HCT116 (cell line): ENCODE measurements around the gene LEFTY2.

Experiments used
- EZH2 ChIP-seq: fragments of 200-600 bp; sonication (generic); IDR thresholded peaks from 2 replicates; pipeline ENCODE4 v1.6.1; 2017; ENCODE audit warnings: antibody characterized with exemption, mixed run types
- POLR2A ChIP-seq: IDR thresholded peaks from 2 replicates; pipeline ENCODE4 v1.7.0; 2011; ENCODE audit warnings: borderline replicate concordance; ENCODE audit not compliant: insufficient read depth, insufficient read length; ENCODE audit errors: extremely low read depth
- POLR2AphosphoS5 ChIP-seq: IDR thresholded peaks from 2 replicates; pipeline ENCODE4 v1.6.1; 2011; ENCODE audit warnings: mild to moderate bottlenecking, low read depth, low read length, moderate library complexity
- SRF ChIP-seq: IDR thresholded peaks from 2 replicates; pipeline ENCODE4 v1.6.1; 2012; ENCODE audit warnings: low read depth
- TCF7L2 ChIP-seq: IDR thresholded peaks from 2 replicates; pipeline ENCODE4 v1.7.0; 2011; ENCODE audit warnings: borderline replicate concordance, inconsistent platforms; ENCODE audit not compliant: insufficient read depth, insufficient read length; ENCODE audit errors: extremely low read depth
- ZFX ChIP-seq: fragments of 450-650 bp; IDR thresholded peaks from 2 replicates; pipeline ENCODE4 v1.6.1; 2017
- TF ChIP-seq, protein P1 (sequence below): IDR thresholded peaks from 2 replicates; pipeline ENCODE4 v1.6.1; 2011; ENCODE audit warnings: mild to moderate bottlenecking, low read length, moderate library complexity; ENCODE audit not compliant: insufficient replicate concordance; ENCODE audit errors: extremely low read depth
- TF ChIP-seq, protein P2 (sequence below), 3 experiments: fragments of 200-600 bp in 1 of 3; sonication (generic) in 1 of 3; IDR thresholded peaks in 2 of 3; conservative IDR thresholded peaks in 1 of 3; 2 replicates each; pipeline ENCODE4 v1.5.1; 2012 to 2017; ENCODE audit warnings: low read depth in 2 of 3, low read length in 2 of 3, antibody characterized with exemption in 1 of 3, borderline replicate concordance in 1 of 3, control low read depth in 1 of 3, mild to moderate bottlenecking in 1 of 3, mixed read lengths in 1 of 3, mixed run types in 1 of 3, moderate library complexity in 1 of 3; ENCODE audit not compliant: insufficient read depth in 1 of 3

DNA sequence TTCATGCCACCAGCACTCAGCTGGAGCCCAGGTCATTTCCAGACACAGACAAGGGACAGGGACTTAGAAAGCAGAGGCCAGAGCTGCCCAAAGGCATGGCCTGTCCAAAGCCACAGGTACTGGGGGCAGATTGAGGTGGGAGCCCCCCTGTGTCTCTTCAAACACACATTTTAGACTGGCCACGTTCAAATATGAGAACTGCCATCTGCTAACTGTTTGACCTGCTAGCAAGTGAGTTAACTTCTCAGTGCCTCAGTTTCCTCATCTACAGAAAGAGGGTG lies 862 bp upstream of the LEFTY2 start:
- TF ChIP-seq POLR2A (no peak), ZFX (no peak), POLR2AphosphoS5 (no peak), TCF7L2 (no peak), SRF (no peak), EZH2 (no peak)
- TF ChIP-seq, protein P1, sequence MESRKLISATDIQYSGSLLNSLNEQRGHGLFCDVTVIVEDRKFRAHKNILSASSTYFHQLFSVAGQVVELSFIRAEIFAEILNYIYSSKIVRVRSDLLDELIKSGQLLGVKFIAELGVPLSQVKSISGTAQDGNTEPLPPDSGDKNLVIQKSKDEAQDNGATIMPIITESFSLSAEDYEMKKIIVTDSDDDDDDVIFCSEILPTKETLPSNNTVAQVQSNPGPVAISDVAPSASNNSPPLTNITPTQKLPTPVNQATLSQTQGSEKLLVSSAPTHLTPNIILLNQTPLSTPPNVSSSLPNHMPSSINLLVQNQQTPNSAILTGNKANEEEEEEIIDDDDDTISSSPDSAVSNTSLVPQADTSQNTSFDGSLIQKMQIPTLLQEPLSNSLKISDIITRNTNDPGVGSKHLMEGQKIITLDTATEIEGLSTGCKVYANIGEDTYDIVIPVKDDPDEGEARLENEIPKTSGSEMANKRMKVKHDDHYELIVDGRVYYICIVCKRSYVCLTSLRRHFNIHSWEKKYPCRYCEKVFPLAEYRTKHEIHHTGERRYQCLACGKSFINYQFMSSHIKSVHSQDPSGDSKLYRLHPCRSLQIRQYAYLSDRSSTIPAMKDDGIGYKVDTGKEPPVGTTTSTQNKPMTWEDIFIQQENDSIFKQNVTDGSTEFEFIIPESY: no peak
- TF ChIP-seq, protein P2, sequence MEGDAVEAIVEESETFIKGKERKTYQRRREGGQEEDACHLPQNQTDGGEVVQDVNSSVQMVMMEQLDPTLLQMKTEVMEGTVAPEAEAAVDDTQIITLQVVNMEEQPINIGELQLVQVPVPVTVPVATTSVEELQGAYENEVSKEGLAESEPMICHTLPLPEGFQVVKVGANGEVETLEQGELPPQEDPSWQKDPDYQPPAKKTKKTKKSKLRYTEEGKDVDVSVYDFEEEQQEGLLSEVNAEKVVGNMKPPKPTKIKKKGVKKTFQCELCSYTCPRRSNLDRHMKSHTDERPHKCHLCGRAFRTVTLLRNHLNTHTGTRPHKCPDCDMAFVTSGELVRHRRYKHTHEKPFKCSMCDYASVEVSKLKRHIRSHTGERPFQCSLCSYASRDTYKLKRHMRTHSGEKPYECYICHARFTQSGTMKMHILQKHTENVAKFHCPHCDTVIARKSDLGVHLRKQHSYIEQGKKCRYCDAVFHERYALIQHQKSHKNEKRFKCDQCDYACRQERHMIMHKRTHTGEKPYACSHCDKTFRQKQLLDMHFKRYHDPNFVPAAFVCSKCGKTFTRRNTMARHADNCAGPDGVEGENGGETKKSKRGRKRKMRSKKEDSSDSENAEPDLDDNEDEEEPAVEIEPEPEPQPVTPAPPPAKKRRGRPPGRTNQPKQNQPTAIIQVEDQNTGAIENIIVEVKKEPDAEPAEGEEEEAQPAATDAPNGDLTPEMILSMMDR (IDR thresholded peaks at IDR 0.05 in 2 of 3, conservative IDR thresholded peaks at IDR 0.05 in 1 of 3; ENCODE audit: borderline replicate concordance in 1 of 3, insufficient read depth in 1 of 3, low read depth in 2 of 3, low read length in 2 of 3): no peak
